HEK293T (cell line): ENCODE data around the gene AP1G2.

Source experiments
- CTCF ChIA-PET: fragments of 350-600 bp; formaldehyde crosslinking; extraction: SDS; loops from one replicate; lab custom pipeline; 2021; ENCODE audit warnings: antibody characterized with exemption, inconsistent platforms; lab: Yijun Ruan, JAX
- POLR2A ChIA-PET: fragments of 350-600 bp; formaldehyde crosslinking; extraction: SDS; loops from one replicate; lab custom pipeline; 2020; ENCODE audit warnings: antibody characterized with exemption, inconsistent platforms; lab: Yijun Ruan, JAX
- DNase-seq: peaks from one replicate; pipeline ENCODE4 v3.0.0; 2012; ENCODE audit warnings: mixed read lengths; ENCODE audit errors: extremely low spot score
- ARNT ChIP-seq: fragments of 450-650 bp; IDR thresholded peaks from 2 replicates; pipeline ENCODE4 v1.6.1; 2017; ENCODE audit warnings: mild to moderate bottlenecking
- BHLHE40 ChIP-seq: fragments of 450-650 bp; IDR thresholded peaks from 2 replicates; pipeline ENCODE4 v1.6.1; 2016; ENCODE audit warnings: mild to moderate bottlenecking, moderate library complexity, borderline replicate concordance
- CTBP1 ChIP-seq: fragments of 450-650 bp; IDR thresholded peaks from 2 replicates; pipeline ENCODE4 v1.6.1; 2016; ENCODE audit warnings: borderline replicate concordance
- ELF4 ChIP-seq: fragments of 450-650 bp; IDR thresholded peaks from 2 replicates; pipeline ENCODE4 v1.6.1; 2017; ENCODE audit warnings: antibody characterized with exemption
- FOXA1 ChIP-seq: fragments of 450-650 bp; IDR thresholded peaks from 2 replicates; pipeline ENCODE4 v1.6.1; 2016; ENCODE audit warnings: mild to moderate bottlenecking
- FOXK2 ChIP-seq: fragments of 450-650 bp; IDR thresholded peaks from 2 replicates; pipeline ENCODE4 v1.6.1; 2016; ENCODE audit warnings: mild to moderate bottlenecking
- FOXM1 ChIP-seq: fragments of 450-650 bp; IDR thresholded peaks from 2 replicates; pipeline ENCODE4 v1.6.1; 2017; ENCODE audit warnings: mild to moderate bottlenecking, borderline replicate concordance
- HDGF ChIP-seq: fragments of 450-650 bp; IDR thresholded peaks from 2 replicates; pipeline ENCODE4 v1.6.1; 2017; ENCODE audit warnings: antibody characterized with exemption, borderline replicate concordance
- L3MBTL2 ChIP-seq: fragments of 450-650 bp; conservative IDR thresholded peaks from 2 replicates; pipeline ENCODE4 v1.6.1; 2016; ENCODE audit warnings: mild to moderate bottlenecking
- LEF1 ChIP-seq: fragments of 450-650 bp; IDR thresholded peaks from 2 replicates; pipeline ENCODE4 v1.6.1; 2017; ENCODE audit warnings: mild to moderate bottlenecking, borderline replicate concordance
- NFRKB ChIP-seq: fragments of 450-650 bp; IDR thresholded peaks from 2 replicates; pipeline ENCODE4 v1.6.1; 2016; ENCODE audit warnings: mild to moderate bottlenecking, moderate library complexity
- PKNOX1 ChIP-seq: fragments of 450-650 bp; IDR thresholded peaks from 2 replicates; pipeline ENCODE4 v1.6.1; 2016
- SP1 ChIP-seq: fragments of 450-650 bp; IDR thresholded peaks from 2 replicates; pipeline ENCODE4 v1.6.1; 2017
- SUZ12 ChIP-seq: fragments of 450-650 bp; IDR thresholded peaks from 2 replicates; pipeline ENCODE4 v1.6.1; 2016; ENCODE audit warnings: mild to moderate bottlenecking
- TARDBP ChIP-seq: fragments of 450-650 bp; IDR thresholded peaks from 2 replicates; pipeline ENCODE4 v1.6.1; 2016
- ZNF384 ChIP-seq: fragments of 450-650 bp; IDR thresholded peaks from 2 replicates; pipeline ENCODE4 v1.6.1; 2016

AP1G2 gene

DNA sequence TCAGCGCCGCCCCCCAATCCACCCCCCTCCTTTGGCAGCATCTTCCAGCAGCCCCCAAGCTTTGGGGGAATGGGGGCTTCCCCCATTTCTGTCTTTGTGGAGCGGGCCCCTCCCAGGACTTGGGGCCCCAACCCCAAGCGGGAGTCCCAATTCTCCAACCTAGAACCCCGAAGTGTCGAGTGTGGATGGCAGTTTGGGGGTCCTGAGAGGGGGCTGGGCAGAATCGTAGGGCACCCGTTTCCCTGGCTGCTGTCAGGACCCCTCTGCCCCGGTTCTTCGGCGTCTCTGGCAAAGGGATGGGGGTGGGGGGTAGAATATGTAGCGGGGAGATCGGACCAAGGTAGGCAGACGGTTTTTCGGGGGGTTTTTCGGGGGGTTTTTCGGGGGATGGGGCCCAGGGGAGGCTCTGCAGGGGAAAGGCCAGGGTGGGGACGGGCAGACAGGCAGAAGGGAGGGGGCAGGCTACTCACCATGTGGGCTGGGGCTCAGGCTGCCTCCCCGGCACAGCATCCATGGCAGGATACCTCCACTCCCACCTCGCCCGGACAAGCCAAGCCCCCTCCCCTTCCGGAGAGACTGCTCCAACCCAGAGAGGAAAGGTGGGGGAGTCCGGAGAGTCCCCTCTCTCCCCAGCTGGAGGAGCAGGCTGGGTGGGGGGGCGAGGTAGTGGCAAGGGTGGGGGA, 10.3 kb upstream of the AP1G2 start:
- ChIA-PET CTCF (interaction anchor here (1.0 kb wide), 1 partner anchor 9 kb away, joined by 3 read pairs; no protein-coding TSS in a partner anchor), POLR2A (no interaction called here)
- TF ChIP-seq TARDBP (no peak), HDGF (no peak), ELF4 (no peak), FOXK2 (no peak), L3MBTL2 (no peak), CTBP1 (no peak), PKNOX1 (no peak), LEF1 (no peak), ARNT (no peak), ZNF384 (no peak), SUZ12 (no peak), FOXM1 (no peak), BHLHE40 (no peak)
- DNase-seq: no peak

DNA sequence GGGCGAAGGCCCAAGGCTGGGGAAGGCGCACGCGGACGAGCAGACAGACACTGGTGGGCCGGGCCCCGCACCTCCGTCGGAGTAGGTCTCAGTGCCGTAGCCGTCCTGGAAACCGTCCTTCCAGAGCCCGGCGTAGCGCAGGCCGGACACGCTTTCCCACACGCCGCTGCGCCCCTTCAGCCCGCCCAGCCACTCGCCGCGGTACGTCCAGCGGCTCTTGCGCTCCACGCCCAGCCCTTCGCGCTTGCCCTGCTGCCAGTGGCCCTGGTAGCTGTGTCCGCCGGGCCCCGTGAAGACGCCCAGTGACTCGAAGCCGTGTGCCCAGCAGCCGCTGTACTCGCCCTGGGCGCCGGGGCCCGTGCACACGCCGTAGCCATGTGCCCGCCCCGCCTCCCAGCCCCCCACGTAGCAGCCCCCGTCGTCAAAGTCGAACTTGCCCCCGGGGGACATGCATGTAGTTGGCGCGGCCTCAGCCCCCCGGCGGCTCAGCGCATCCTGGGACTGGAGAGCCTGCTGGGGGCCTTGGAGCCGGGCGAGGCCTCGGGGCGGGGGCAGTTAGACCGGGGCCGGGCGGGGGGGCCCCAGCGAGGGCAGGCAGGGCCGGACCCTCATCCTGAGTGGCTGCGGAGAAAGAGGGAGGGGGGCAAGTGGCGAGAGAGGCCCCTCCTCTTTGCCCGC, 9.6 kb upstream of the AP1G2 start:
- ChIA-PET CTCF (no interaction called here), POLR2A (no interaction called here)
- no peak for TF ChIP-seq ARNT
- no peak for TF ChIP-seq HDGF
- TF ChIP-seq PKNOX1: no peak
- TF ChIP-seq FOXA1: no peak
- TF ChIP-seq FOXM1: no peak
- no peak for TF ChIP-seq L3MBTL2
- TF ChIP-seq SP1: no peak
- no peak for TF ChIP-seq CTBP1
- no peak for TF ChIP-seq FOXK2
- TF ChIP-seq ELF4: no peak
- no peak for DNase-seq

- ChIA-PET CTCF (no interaction called here), POLR2A (no interaction called here)
- DNase-seq: no peak
- TF ChIP-seq BHLHE40 (no peak), NFRKB (no peak), ELF4 (no peak), PKNOX1 (no peak), ZNF384 (no peak), CTBP1 (no peak), ARNT (no peak), SP1 (no peak), FOXM1 (no peak), L3MBTL2 (no peak), HDGF (no peak), FOXK2 (no peak)
Observed at GRCh38 chr14:23573384-23574015, 5.9 kb upstream of the AP1G2 start.

- POLR2A ChIA-PET: no interaction called here
- DNase-seq: no peak
- no peak for TF ChIP-seq LEF1
- TF ChIP-seq ELF4: no peak
- TF ChIP-seq FOXM1: no peak
- TF ChIP-seq SUZ12: no peak
- no peak for TF ChIP-seq NFRKB
- TF ChIP-seq SP1: no peak
- no peak for TF ChIP-seq FOXA1
- no peak for TF ChIP-seq ARNT
- no peak for TF ChIP-seq HDGF
- TF ChIP-seq PKNOX1: no peak
- no peak for TF ChIP-seq CTBP1
- CTCF ChIA-PET: no interaction called here
Observed at GRCh38 chr14:23572836-23573235, 5.2 kb upstream of the AP1G2 start.

DNA sequence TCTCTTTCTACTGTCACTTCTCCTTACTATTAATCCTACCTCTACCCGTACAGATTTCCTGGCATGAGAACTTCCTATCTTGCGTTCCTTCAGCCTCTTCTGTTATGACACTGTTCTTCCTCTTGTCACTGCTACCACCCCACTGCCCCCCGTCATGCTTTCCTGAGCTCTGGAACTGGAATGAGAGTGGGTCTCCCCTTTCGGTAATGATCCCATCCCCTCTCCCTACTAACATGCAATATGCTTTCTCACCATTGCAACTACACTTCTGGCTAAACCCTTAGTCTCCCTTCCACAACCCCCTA, 4.9 kb upstream of the AP1G2 start:
- TF ChIP-seq HDGF (no peak), ARNT (no peak)
- no peak for DNase-seq
- CTCF ChIA-PET: interaction anchor here (1.1 to 1.2 kb wide), 2 partner anchors 8 to 14 kb away, joined by 3 to 5 read pairs; no protein-coding TSS in a partner anchor
- POLR2A ChIA-PET: no interaction called here
